Ishikawa (cell line): Measurements from ENCODE around the gene RBM20.

Experiments
- CREB1 ChIP-seq: IDR thresholded peaks from 2 replicates; pipeline ENCODE4 v1.6.1; 2012; ENCODE audit warnings: low read depth
- YY1 ChIP-seq: IDR thresholded peaks from 2 replicates; pipeline ENCODE4 v1.6.1; 2012; ENCODE audit warnings: low read depth
- TF ChIP-seq, protein P1 (sequence below): IDR thresholded peaks from 2 replicates; pipeline ENCODE4 v1.6.1; 2012
- TF ChIP-seq, protein P2 (sequence below): IDR thresholded peaks from 2 replicates; pipeline ENCODE4 v1.6.1; 2012; ENCODE audit warnings: low read depth, mild to moderate bottlenecking

GRCh38 chr10:110681023-110681681, 37.0 kb downstream of the RBM20 start:
- TF ChIP-seq YY1, result no peak
- TF ChIP-seq, protein P1, sequence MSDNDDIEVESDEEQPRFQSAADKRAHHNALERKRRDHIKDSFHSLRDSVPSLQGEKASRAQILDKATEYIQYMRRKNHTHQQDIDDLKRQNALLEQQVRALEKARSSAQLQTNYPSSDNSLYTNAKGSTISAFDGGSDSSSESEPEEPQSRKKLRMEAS, result no peak
- TF ChIP-seq, protein P2, sequence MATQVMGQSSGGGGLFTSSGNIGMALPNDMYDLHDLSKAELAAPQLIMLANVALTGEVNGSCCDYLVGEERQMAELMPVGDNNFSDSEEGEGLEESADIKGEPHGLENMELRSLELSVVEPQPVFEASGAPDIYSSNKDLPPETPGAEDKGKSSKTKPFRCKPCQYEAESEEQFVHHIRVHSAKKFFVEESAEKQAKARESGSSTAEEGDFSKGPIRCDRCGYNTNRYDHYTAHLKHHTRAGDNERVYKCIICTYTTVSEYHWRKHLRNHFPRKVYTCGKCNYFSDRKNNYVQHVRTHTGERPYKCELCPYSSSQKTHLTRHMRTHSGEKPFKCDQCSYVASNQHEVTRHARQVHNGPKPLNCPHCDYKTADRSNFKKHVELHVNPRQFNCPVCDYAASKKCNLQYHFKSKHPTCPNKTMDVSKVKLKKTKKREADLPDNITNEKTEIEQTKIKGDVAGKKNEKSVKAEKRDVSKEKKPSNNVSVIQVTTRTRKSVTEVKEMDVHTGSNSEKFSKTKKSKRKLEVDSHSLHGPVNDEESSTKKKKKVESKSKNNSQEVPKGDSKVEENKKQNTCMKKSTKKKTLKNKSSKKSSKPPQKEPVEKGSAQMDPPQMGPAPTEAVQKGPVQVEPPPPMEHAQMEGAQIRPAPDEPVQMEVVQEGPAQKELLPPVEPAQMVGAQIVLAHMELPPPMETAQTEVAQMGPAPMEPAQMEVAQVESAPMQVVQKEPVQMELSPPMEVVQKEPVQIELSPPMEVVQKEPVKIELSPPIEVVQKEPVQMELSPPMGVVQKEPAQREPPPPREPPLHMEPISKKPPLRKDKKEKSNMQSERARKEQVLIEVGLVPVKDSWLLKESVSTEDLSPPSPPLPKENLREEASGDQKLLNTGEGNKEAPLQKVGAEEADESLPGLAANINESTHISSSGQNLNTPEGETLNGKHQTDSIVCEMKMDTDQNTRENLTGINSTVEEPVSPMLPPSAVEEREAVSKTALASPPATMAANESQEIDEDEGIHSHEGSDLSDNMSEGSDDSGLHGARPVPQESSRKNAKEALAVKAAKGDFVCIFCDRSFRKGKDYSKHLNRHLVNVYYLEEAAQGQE, result no peak
- TF ChIP-seq CREB1, result no peak
